Measurements from ENCODE around the gene CLUH.
"Not testable (repeated sequence)": the region's sequence is repeated elsewhere in the genome, so short reads cannot be mapped to it uniquely, and the experiment has no call there.

CLUH gene

GRCh38 chr17:2685696-2686095 lies 25.9 kb downstream of the CLUH start:
- Histone ChIP-seq H3K36me3 (ENCODE audit: control insufficient read depth in 1 of 2, insufficient read depth in 2 of 2, low read length in 2 of 2) (peaks cover 9 to 52% of the 10 kb centered on the region in 2 donors), H3K4me1 (ENCODE audit: control insufficient read depth in 1 of 2, insufficient read depth in 2 of 2, low read length in 2 of 2) (peaks cover 3 to 9% of the 10 kb centered on the region in 2 donors), H3K27ac (ENCODE audit: low read depth, low read length) (no peak overlapping the region)

GRCh38 chr17:2684549-2684948 lies 27.0 kb downstream of the CLUH start:
- H3K27ac ChIP-seq (ENCODE audit: low read depth, low read length): no peak overlapping the region
- no peak overlapping the region for H3K4me3 ChIP-seq (ENCODE audit: low read depth in 1 of 2, low read length in 2 of 2)
- H3K27me3 ChIP-seq (ENCODE audit: control insufficient read depth in 1 of 2, insufficient read depth in 2 of 2, low read length in 2 of 2): no peaks in the 10 kb centered on the region
- H3K9me3 ChIP-seq (ENCODE audit: control insufficient read depth in 1 of 2, low read length in 2 of 2): no peaks in the 10 kb centered on the region
- H3K4me1 ChIP-seq (ENCODE audit: control insufficient read depth in 1 of 2, insufficient read depth in 2 of 2, low read length in 2 of 2): peaks cover 3 to 9% of the 10 kb centered on the region in 2 donors
- peaks cover 18 to 56% of the 10 kb centered on the region in 2 donors for H3K36me3 ChIP-seq (ENCODE audit: control insufficient read depth in 1 of 2, insufficient read depth in 2 of 2, low read length in 2 of 2)
- H3K9ac ChIP-seq (ENCODE audit: low read depth in 1 of 2, low read length in 2 of 2): no peak overlapping the region

More at GRCh38 chr17:2685696-2686095, 25.9 kb downstream of the CLUH start:
- H3K9ac ChIP-seq (ENCODE audit: low read depth in 1 of 2, low read length in 2 of 2): no peak overlapping the region
- no peaks in the 10 kb centered on the region for H3K27me3 ChIP-seq (ENCODE audit: control insufficient read depth in 1 of 2, insufficient read depth in 2 of 2, low read length in 2 of 2)
- H3K4me3 ChIP-seq (ENCODE audit: low read depth in 1 of 2, low read length in 2 of 2): no peak overlapping the region
- no peaks in the 10 kb centered on the region for H3K9me3 ChIP-seq (ENCODE audit: control insufficient read depth in 1 of 2, low read length in 2 of 2)

- Histone ChIP-seq H3K9me3 (ENCODE audit: control insufficient read depth in 1 of 2, low read length in 2 of 2) (no peaks in the 10 kb centered on the region), H3K9ac (ENCODE audit: low read depth in 1 of 2, low read length in 2 of 2) (no peak overlapping the region), H3K4me3 (ENCODE audit: low read depth in 1 of 2, low read length in 2 of 2) (no peak overlapping the region), H3K4me1 (ENCODE audit: control insufficient read depth in 1 of 2, insufficient read depth in 2 of 2, low read length in 2 of 2) (peaks cover 3 to 9% of the 10 kb centered on the region in 2 donors), H3K27ac (ENCODE audit: low read depth, low read length) (no peak overlapping the region), H3K36me3 (ENCODE audit: control insufficient read depth in 1 of 2, insufficient read depth in 2 of 2, low read length in 2 of 2) (peaks cover 20 to 57% of the 10 kb centered on the region in 2 donors), H3K27me3 (ENCODE audit: control insufficient read depth in 1 of 2, insufficient read depth in 2 of 2, low read length in 2 of 2) (no peaks in the 10 kb centered on the region)
Observed at GRCh38 chr17:2683912-2684311, 27.7 kb downstream of the CLUH start.

- H3K9me3 ChIP-seq (ENCODE audit: control insufficient read depth in 1 of 2, low read length in 2 of 2): no peaks in the 10 kb centered on the region
- H3K4me3 ChIP-seq (ENCODE audit: low read depth in 1 of 2, low read length in 2 of 2): no peak overlapping the region
- peaks cover 3 to 9% of the 10 kb centered on the region in 2 donors for H3K4me1 ChIP-seq (ENCODE audit: control insufficient read depth in 1 of 2, insufficient read depth in 2 of 2, low read length in 2 of 2)
- no peak overlapping the region for H3K27ac ChIP-seq (ENCODE audit: low read depth, low read length)
- H3K9ac ChIP-seq (ENCODE audit: low read depth in 1 of 2, low read length in 2 of 2): no peak overlapping the region
- peaks cover 25 to 64% of the 10 kb centered on the region in 2 donors for H3K36me3 ChIP-seq (ENCODE audit: control insufficient read depth in 1 of 2, insufficient read depth in 2 of 2, low read length in 2 of 2)
- no peaks in the 10 kb centered on the region for H3K27me3 ChIP-seq (ENCODE audit: control insufficient read depth in 1 of 2, insufficient read depth in 2 of 2, low read length in 2 of 2)
Observed at GRCh38 chr17:2682176-2682938, 29.2 kb downstream of the CLUH start.

- no peak overlapping the region for H3K9ac ChIP-seq (ENCODE audit: low read depth in 1 of 2, low read length in 2 of 2)
- peaks cover 25 to 69% of the 10 kb centered on the region in 2 donors for H3K36me3 ChIP-seq (ENCODE audit: control insufficient read depth in 1 of 2, insufficient read depth in 2 of 2, low read length in 2 of 2)
- no peaks in the 10 kb centered on the region for H3K9me3 ChIP-seq (ENCODE audit: control insufficient read depth in 1 of 2, low read length in 2 of 2)
- no peak overlapping the region for H3K4me3 ChIP-seq (ENCODE audit: low read depth in 1 of 2, low read length in 2 of 2)
- H3K27ac ChIP-seq (ENCODE audit: low read depth, low read length): no peak overlapping the region
- no peaks in the 10 kb centered on the region for H3K27me3 ChIP-seq (ENCODE audit: control insufficient read depth in 1 of 2, insufficient read depth in 2 of 2, low read length in 2 of 2)
- peaks cover 3 to 4% of the 10 kb centered on the region in 2 donors for H3K4me1 ChIP-seq (ENCODE audit: control insufficient read depth in 1 of 2, insufficient read depth in 2 of 2, low read length in 2 of 2)
Observed at GRCh38 chr17:2681650-2682049, 29.9 kb downstream of the CLUH start.

- Histone ChIP-seq H3K4me1 (ENCODE audit: control insufficient read depth in 1 of 2, insufficient read depth in 2 of 2, low read length in 2 of 2) (peaks cover 0 to 3% of the 10 kb centered on the region in 2 donors), H3K27me3 (ENCODE audit: control insufficient read depth in 1 of 2, insufficient read depth in 2 of 2, low read length in 2 of 2) (no peaks in the 10 kb centered on the region), H3K4me3 (ENCODE audit: low read depth in 1 of 2, low read length in 2 of 2) (no peak overlapping the region), H3K27ac (ENCODE audit: low read depth, low read length) (no peak overlapping the region), H3K9ac (ENCODE audit: low read depth in 1 of 2, low read length in 2 of 2) (no peak overlapping the region), H3K36me3 (ENCODE audit: control insufficient read depth in 1 of 2, insufficient read depth in 2 of 2, low read length in 2 of 2) (peaks cover 25 to 76% of the 10 kb centered on the region in 2 donors), H3K9me3 (ENCODE audit: control insufficient read depth in 1 of 2, low read length in 2 of 2) (no peaks in the 10 kb centered on the region)
Observed at GRCh38 chr17:2680961-2681360, 30.6 kb downstream of the CLUH start.

- H3K36me3 ChIP-seq (ENCODE audit: control insufficient read depth in 1 of 2, insufficient read depth in 2 of 2, low read length in 2 of 2): peaks cover 25 to 76% of the 10 kb centered on the region in 2 donors
- H3K9me3 ChIP-seq (ENCODE audit: control insufficient read depth in 1 of 2, low read length in 2 of 2): not testable (repeated sequence)
Observed at GRCh38 chr17:2679247-2679646, 32.3 kb downstream of the CLUH start.

GRCh38 chr17:2672026-2672425 lies 39.5 kb downstream of the CLUH start:
- Histone ChIP-seq H3K9ac (ENCODE audit: low read depth in 1 of 2, low read length in 2 of 2) (no peak overlapping the region), H3K4me3 (ENCODE audit: low read depth in 1 of 2, low read length in 2 of 2) (no peak overlapping the region), H3K4me1 (ENCODE audit: control insufficient read depth in 1 of 2, insufficient read depth in 2 of 2, low read length in 2 of 2) (no peaks in the 10 kb centered on the region), H3K9me3 (ENCODE audit: control insufficient read depth in 1 of 2, low read length in 2 of 2) (no peaks in the 10 kb centered on the region), H3K27me3 (ENCODE audit: control insufficient read depth in 1 of 2, insufficient read depth in 2 of 2, low read length in 2 of 2) (no peaks in the 10 kb centered on the region), H3K27ac (ENCODE audit: low read depth, low read length) (no peak overlapping the region), H3K36me3 (ENCODE audit: control insufficient read depth in 1 of 2, insufficient read depth in 2 of 2, low read length in 2 of 2) (peaks cover 32 to 75% of the 10 kb centered on the region in 2 donors)

More at GRCh38 chr17:2679247-2679646, 32.3 kb downstream of the CLUH start:
- H3K4me1 ChIP-seq (ENCODE audit: control insufficient read depth in 1 of 2, insufficient read depth in 2 of 2, low read length in 2 of 2); H3K4me3 ChIP-seq (ENCODE audit: low read depth in 1 of 2, low read length in 2 of 2); H3K27ac ChIP-seq (ENCODE audit: low read depth, low read length); H3K27me3 ChIP-seq (ENCODE audit: control insufficient read depth in 1 of 2, insufficient read depth in 2 of 2, low read length in 2 of 2); H3K9ac ChIP-seq (ENCODE audit: low read depth in 1 of 2, low read length in 2 of 2): not testable (repeated sequence)

GRCh38 chr17:2660410-2660809 lies 51.2 kb downstream of the CLUH start:
- H3K4me1 ChIP-seq (ENCODE audit: control insufficient read depth in 1 of 2, insufficient read depth in 2 of 2, low read length in 2 of 2); H3K9me3 ChIP-seq (ENCODE audit: control insufficient read depth in 1 of 2, low read length in 2 of 2); H3K9ac ChIP-seq (ENCODE audit: low read depth in 1 of 2, low read length in 2 of 2); H3K27ac ChIP-seq (ENCODE audit: low read depth, low read length); H3K4me3 ChIP-seq (ENCODE audit: low read depth in 1 of 2, low read length in 2 of 2); H3K27me3 ChIP-seq (ENCODE audit: control insufficient read depth in 1 of 2, insufficient read depth in 2 of 2, low read length in 2 of 2); H3K36me3 ChIP-seq (ENCODE audit: control insufficient read depth in 1 of 2, insufficient read depth in 2 of 2, low read length in 2 of 2): not testable (repeated sequence)

GRCh38 chr17:2659337-2659736 lies 52.2 kb downstream of the CLUH start:
- not testable (repeated sequence) for H3K27ac ChIP-seq (ENCODE audit: low read depth, low read length); H3K4me1 ChIP-seq (ENCODE audit: control insufficient read depth in 1 of 2, insufficient read depth in 2 of 2, low read length in 2 of 2); H3K9ac ChIP-seq (ENCODE audit: low read depth in 1 of 2, low read length in 2 of 2); H3K36me3 ChIP-seq (ENCODE audit: control insufficient read depth in 1 of 2, insufficient read depth in 2 of 2, low read length in 2 of 2); H3K4me3 ChIP-seq (ENCODE audit: low read depth in 1 of 2, low read length in 2 of 2); H3K9me3 ChIP-seq (ENCODE audit: control insufficient read depth in 1 of 2, low read length in 2 of 2); H3K27me3 ChIP-seq (ENCODE audit: control insufficient read depth in 1 of 2, insufficient read depth in 2 of 2, low read length in 2 of 2)
